Measurements from ENCODE around the gene PRDM1.
A peak's percentile ranks its signal among the peaks of the same experiment; 100 is the strongest.

PRDM1 gene

DNA sequence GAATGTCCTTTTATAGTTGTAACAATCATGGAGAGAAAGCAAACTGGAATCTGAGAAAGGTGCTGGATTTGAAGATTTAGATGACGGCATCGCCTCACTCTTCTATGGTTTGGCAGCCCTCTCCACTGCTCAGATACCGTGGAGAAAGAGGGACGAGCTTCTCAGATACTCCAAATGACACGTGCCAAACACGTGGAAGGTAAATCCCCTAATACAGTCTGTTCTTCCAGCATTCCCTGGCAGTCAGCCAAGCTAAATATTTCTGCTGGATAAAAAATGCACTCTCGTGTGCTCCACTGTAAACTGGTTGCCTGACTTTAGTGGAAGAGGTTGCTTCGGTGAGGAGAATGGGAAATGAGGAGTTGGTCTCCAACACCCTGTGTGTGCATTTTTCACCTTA is 16.7 kb upstream of the PRDM1 start:
- FAIRE-seq (no peak), DNase-seq (ENCODE audit: insufficient read length, low spot score) (peak; percentile 41)

DNA sequence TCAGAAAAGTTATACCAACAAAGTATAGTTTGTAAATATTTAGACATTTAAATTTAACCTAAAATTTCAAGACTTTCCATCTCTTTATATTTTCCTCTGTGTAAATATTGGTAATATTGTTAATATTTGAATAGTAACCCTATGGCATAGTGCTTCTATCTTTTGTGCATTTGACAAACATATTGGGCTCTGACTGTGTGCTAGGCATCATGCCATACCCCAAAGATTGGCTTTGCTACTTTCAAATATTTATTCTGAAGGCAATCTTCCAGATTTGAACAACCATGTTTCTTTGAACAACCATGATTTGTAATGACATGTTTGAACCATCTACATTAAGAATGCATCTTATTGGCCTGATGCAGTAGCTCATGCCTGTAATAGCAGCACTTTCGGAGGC is 15.5 kb upstream of the PRDM1 start:
- no peak for DNase-seq (ENCODE audit: insufficient read length, low spot score)

DNA sequence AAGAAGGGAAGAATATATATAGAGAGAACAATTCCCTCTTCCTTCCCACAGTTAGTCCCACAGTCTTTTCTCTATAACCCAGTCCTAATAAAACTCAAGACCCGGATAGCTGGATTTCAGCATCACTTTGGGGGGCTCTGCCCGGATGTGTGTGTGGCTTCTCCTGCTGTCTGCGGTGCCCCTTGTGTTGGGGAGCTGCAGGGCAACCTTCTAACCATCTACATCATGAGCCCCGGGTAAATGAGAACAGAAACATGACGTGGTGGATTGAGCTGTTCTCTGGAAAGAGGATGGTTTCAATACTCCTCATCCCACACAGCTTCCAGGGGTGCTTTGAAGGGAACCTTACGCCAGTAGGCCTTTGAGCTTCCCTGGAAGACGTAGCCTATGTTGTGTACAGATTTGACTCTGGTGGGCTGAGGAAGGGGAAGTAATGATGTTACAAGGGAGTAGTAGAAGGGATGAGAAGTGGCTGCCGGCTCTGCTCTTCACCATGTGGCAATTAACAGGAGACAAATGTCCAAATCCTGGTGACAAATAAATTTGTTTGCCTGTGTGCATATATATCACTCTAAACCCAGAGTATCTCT is 13.5 kb upstream of the PRDM1 start:
- no peak for DNase-seq (ENCODE audit: insufficient read length, low spot score)
- FAIRE-seq: no peak

More for the DNA sequence above, 15.5 kb upstream of the PRDM1 start:
- FAIRE-seq: no peak

DNA sequence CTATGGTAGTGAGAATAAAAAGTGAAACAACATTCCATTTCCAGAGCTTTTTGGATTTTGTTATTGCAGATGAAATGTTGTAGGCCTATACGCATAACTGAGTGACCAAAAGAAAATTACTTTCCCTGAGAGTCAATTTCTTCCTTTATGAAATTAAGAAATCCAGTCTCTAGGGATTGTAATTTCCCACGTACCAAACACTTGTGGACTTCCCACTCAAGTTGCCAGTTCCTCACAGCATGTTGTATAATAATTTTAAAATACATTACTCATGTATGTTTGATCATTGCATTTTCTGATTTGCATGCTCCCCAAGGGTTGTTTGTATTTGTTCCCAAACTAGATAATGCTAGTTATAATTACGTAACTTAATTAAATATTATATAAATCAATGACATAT is 12.0 kb upstream of the PRDM1 start:
- FAIRE-seq: no peak
- DNase-seq (ENCODE audit: insufficient read length, low spot score): no peak

DNA sequence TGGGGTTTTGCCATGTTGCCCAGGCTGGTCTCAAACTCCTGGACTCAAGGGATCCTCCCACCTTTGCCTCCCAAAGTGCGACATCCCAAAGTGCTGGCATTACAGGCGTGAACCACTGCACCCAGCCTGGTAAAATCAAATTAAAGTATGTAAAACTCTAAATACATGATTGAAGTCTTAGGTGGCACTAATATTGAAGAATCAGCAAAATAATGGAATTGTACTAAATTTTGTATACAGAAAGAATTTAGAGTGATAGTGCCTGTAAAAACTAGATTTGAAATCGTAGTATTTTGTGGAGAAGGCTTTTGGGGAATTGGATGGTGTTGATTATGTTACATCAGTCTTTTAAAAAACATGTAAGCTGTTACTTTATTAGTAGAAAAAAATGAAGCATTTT is 10.0 kb upstream of the PRDM1 start:
- FAIRE-seq (no peak), DNase-seq (ENCODE audit: insufficient read length, low spot score) (no peak)

DNA sequence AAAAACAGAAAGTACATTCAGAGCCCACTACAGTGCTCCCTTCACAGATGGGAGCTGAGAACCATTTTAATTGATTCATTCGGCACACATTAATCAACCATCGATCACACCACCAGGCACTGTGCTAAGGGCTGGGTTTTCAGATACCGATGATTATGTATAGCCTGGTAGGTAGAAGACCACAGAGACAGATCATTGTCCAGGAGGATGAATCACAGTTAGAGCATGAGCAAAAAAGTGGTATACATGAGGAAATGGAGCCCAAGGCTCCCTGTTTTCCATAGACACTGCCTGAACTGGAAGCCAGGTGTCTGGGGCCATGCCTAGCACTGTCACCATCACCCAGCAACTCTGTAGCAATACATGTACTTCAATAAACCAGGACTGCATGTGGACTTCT is 9.0 kb upstream of the PRDM1 start:
- DNase-seq (ENCODE audit: insufficient read length, low spot score): no peak

DNA sequence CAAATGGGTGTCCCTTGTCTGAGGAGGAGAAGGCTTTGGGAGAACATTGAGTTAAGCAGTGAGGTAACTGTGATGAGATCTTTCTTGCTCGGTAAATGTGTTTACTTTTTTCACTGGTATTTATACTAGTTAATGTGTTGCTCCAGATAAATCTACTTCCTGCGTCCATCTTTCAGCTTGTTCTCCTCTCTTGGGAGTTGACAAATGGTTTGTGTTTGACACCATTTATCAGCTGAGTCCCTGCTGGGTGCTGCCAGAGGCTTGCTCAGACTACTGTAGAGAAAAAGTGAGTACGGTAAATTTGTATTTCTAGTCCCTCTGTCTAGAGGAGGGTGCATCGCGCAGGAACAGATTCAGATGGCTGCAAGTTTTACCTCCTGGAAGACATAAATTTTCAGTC is 8.3 kb upstream of the PRDM1 start:
- no peak for FAIRE-seq
- DNase-seq (ENCODE audit: insufficient read length, low spot score): no peak

More for the DNA sequence above, 9.0 kb upstream of the PRDM1 start:
- FAIRE-seq: no peak

DNA sequence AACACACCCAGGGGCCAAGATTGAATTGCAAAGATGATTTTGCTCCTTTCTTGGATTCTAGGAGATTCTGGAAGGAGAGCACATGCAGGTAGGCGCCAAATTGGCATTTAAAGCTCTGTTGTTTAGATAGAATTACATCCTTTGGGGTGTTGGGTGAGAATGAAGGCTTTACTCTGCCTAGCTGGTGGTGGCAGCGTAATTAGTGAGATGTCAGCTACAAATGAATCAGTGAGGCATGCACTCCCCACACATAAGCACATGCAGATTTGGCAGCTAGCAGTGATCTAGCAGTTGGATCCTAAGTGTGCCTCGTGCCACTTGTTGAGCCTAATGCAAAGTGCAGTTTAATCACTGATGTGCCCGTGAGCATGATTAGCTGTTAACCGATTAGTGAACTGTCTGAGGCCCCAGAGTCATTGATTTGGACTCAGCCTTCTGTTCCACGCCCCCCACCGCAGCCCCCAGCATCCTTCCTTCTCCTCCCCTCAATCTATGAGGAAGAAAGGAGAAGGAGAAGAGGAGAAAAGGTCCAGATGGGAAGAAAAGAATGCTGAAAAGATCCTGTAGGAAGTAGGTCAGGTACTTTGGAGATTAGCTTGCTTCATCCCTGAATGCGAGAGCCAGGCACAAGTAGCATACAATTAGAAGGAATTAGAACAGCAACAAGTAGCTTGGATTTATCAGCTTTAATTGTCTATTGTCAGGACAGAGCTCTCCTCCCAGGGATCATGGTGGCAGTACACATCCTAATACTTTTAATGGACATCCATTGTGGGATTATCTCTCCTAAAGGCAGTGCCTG is 6.0 kb upstream of the PRDM1 start:
- no peak for DNase-seq (ENCODE audit: insufficient read length, low spot score)
- FAIRE-seq: no peak

DNA sequence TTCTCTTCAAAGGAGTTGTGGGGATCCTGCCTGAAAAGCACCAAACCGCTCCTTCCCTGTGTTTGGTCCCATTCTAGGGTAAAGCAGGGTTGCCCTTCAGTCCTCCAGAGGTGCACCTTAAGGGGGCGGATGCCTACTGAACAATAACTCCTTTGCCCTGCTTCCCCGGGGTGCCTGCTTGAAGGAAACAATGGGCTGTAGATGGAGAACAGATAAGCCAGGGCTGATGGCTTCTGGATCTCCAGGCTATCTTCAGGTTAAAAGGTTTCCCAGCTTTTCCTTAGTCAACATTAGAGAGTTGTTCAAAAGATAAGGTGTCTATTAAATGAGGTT is 5.4 kb upstream of the PRDM1 start:
- DNase-seq (ENCODE audit: insufficient read length, low spot score): no peak
- no peak for FAIRE-seq

DNA sequence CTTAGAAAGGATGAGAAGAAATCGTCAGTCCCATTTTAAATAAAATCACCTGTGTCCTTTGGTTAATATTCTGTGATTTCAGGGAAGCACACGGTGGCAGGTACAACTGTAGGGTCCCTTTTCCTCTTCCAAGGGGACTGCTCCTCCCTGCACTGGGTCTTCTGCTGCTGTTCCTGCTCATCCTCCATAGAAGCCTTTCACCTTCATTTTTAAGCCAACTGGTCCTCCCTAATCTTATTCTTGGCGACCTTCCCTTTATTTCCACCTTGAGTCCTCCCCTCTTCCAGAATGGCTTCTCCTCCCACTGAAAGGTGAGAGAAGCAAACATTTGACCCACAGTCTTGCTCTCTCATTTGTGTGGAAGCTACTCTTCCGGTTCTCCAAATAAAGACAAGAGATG is 4.4 kb upstream of the PRDM1 start:
- no peak for DNase-seq (ENCODE audit: insufficient read length, low spot score)
- no peak for FAIRE-seq

DNA sequence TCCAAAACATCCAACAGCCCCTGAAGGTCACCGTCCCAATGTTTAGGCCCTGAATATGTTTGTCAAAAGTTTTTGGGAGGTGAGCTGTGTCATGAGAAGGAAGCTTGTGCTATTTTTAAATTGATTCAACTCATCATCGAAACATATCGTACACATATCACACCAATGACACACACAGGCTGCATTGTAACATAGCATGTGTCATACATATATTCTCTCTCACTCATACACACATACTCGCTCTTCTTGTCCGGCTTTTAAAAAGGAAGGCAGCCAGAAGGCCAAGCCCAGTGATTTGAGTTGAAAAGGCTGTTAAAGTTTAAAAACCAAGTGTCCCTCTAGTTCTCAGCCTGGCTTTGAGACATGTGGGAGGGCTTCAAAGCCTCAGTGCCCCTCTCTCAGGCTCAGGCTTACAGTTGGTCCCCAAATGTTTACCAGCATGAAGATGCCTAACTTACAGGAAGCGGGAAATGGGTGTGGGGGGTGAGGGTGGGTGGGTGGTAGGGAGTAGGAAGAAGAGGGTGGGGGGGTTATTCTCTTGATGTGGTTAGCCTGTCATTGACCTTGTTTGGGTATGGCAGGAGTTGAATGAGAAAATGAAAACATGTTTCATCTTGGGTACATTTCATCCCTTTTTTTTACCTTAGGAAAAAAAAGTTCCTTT is 3.3 kb upstream of the PRDM1 start:
- no peak for FAIRE-seq

DNA sequence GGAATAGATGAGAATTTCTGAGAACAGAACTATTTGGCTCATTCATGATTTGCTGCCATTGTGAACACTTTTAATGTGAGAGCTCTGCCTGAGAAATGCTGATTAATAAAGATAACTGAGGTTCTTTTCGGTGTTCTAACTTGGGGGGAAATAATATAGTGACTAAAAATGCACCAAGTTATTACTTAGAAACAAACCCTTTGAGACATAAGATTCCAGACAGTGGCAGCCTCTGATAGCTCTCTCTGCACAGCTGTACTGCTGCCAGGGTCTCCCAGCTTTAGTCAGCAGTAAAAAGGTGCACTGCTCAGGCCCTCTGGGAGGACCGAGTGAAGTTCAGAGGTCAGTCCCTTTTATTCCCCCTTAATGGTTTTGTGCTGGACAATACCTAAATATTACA is 2.5 kb upstream of the PRDM1 start:
- DNase-seq (ENCODE audit: insufficient read length, low spot score): no peak
- FAIRE-seq: no peak

More for the DNA sequence above, 3.3 kb upstream of the PRDM1 start:
- DNase-seq (ENCODE audit: insufficient read length, low spot score): no peak

DNA sequence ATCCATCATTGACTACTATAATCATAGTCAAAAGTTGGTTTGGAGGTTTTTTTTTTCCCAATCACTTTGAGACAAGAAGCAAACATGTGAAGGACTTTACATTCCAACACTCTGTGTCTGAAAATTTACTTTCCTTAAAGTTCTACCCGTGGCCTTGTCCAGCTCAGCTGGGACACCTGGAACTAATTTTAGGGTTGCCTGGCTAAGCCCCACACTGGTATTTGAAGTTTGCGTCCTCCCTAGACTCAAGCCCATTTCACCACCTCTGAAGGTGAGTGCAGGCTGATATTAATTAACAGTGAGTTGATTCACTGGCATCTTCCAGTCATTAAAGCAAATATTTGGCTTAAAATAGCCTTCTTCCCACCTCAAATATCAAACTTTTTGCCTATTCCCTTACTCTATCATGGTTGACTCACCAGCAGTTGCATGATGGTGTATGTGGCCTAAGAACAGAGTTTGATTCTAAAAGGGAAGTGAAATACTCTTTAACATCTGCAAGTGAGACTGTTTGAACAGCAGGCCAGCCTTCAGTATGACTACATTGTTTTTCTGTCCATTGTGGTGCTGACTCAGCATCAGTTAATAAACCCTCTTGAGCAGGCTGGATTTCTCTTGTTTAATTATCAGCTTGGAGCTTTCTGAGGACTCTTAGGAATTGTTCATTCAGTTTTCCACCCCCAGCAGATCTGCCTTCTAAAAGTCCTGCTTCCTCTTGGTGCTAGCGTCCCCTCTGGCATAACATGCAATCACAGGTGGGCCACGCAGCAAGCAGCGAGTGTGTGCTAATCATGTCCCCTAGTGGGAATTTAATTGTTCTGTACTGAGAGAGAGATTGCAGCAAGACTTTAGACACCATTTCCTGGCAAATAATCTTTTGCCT is 1.8 kb upstream of the PRDM1 start:
- DNase-seq (ENCODE audit: insufficient read length, low spot score): peak; percentile 31
- no peak for FAIRE-seq

DNA sequence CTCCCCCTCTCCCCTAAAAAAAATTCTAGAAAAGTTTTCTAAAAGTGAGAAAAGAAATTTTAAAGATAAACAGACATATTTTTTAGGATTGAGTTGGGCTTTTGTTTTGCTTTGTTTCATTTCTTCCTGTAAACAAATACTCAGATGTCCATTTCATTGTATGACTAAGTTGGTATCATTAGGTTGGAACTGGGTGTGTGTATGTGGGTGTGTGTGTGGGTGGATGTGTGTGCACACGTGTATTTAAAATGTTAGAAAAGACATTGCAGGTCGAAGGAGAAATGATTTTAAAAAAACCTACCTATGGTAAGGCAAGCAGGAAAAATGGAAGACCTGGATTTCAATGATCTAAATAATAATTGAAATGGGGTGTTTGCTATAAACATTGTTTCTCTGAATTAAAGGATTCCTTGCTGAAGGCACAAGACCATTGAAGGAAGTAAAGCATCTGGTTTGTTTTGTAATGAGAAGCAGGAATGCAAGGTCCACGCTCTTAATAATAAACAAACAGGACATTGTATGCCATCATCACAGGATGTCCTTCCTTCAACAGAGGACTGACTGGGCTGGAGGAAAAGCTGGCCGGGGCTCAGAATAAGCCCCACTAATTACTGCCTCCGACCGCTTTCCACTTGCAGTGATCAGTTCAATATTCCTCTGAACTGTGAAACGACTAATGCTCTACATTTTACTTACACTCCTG is 996 bp upstream of the PRDM1 start:
- DNase-seq (ENCODE audit: insufficient read length, low spot score) (no peak), FAIRE-seq (no peak)

DNA sequence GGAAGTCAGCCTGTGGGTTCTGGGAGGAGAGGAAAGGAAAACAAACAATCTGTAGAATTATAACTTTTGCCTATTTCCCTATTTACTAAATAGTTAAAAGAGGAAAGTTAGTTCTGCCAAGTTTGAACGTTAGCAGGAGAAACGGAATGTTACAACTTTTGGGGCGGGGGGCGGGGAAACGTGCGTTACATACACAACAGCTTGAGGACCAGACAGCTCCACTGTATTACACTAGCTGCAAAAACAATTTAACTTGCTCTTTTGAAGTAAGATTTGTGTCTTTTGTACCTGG is 498 bp upstream of the PRDM1 start:
- no peak for DNase-seq (ENCODE audit: insufficient read length, low spot score)
- no peak for FAIRE-seq

DNA sequence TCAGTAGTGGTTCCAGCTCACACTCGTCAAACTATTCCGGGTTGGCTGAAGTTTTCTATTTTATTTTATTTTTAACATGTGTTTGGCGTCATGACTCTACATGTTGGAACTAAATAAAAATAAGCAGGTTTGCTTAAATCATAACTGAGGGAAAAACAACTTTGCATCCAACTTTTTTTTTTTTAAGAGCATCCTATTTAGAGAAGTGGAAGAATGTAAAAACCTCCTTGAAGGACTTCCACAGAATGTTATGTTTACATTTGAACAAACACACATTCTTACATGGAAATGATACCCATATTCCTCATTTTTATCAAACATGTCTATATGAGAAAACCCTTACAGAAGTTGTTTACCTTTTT is 659 bp downstream of the PRDM1 start:
- no peak for DNase-seq (ENCODE audit: insufficient read length, low spot score)
- no peak for FAIRE-seq

DNA sequence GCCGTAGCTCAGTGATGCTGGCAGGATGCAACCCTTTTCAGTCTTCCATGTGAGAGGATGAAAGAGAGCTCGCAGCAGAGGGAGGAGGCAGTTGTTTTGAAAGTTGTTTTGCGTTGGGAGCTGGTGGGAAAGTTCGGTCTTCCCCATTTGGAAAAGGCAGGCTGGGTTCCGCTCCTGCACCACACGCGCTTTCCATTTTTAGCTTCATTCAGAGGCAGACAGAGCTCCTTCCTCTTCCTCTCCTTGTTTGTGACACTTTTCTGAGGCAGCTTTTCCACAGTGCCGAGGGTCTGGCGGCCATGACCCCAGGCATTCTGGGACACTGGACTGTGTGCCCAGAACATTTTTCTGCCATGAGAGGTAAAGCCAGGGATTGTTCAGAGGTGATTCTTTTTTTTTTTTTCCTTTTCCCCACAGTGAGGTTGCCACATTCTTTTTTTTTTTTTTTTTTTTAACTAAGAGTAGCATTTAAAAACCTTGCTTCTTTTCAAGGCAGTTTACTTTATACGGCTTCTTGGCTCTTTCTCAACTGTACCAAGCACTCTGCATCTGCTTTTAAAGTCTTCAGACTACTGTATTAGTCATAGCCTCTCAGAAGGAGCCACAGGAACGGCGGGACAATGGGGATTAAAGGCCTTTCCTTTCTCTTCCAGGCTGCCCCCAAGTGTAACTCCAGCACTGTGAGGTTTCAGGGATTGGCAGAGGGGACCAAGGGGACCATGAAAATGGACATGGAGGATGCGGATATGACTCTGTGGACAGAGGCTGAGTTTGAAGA is 1.6 kb downstream of the PRDM1 start:
- no peak for DNase-seq (ENCODE audit: insufficient read length, low spot score)
- no peak for FAIRE-seq

DNA sequence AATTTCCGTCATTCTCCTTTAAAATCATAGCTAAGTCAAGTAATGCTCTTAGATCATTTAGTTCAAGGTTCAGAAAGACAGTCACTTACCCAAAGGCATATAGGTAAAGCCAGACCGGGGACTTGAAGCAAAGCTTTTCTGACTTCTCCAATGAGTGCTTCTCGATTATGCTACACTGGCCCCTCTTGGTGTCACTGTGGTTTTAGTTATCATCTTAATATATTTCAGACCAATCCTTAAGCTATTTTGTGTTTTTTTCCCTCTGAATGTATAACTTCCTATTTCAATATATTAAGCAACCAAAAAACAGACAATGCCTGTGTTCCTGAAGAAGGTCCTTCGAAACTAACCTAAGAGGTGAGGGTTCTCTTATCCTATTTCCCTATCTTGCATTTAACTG is 3.9 kb downstream of the PRDM1 start:
- FAIRE-seq (no peak), DNase-seq (ENCODE audit: insufficient read length, low spot score) (no peak)

DNA sequence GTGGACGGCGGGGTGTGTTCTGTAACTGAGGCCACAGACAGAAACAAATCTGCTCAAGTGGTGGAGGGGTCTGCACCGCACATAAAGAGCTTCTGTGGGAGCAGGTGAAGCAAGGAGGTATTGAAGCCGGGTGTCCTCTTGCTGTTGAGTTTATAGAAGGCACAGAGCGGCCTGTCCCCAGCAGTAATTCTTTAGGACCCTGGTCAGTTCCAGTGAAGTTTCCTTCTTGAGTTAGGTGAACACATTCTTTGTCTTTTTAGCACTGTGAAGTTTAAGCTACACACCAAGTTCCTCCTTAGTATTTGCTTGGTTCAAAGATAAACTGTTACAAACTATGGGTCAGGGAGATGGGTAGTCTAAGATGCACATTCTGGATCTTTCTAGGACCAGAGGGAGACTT is 6.1 kb downstream of the PRDM1 start:
- FAIRE-seq: no peak
- DNase-seq (ENCODE audit: insufficient read length, low spot score): no peak

DNA sequence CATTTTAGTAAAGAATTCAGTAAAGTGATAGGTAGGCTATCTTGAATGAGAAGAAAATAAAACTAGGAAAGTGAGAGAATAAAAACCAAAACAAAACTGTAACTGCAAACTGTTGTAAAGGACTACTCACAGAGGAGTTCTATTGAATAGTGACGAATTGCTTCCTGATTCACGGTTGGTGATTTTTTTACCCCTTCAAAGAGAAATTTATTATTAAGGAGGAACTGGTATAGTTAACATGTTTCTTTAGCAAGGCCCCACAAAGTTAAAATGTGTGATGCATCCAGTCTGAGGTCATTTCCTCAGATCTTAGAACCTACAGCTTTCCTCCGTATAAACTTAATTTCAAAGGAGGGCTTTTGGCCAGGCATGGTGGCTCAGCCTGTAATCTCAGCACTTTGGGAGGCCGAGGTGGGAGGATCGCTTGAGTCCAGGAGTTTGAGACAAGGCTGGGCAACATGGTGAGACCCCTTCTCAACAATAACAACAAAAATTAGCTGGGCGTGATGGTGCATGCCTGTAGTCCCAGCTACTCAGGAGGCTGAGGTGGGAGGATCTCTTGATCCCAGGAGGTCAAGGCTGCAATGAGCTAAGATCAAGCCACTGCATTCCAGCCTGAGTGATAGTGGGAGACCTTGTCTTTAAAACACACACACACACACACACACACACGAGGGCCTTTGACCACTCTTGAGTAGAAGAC is 8.3 kb downstream of the PRDM1 start:
- no peak for FAIRE-seq
- DNase-seq (ENCODE audit: insufficient read length, low spot score): no peak

All from HTR-8/SVneo (cell line).